ENCODE data around the gene TXNIP. TPM values are rescaled to one million over a fixed set of nuclear protein-coding genes. Genes with fewer than 3 reads are reported as not detected.
A peak's percentile ranks its signal among the peaks of the same experiment; 100 is the strongest.

TXNIP gene
- polyA plus RNA-seq, 1 of the 3 experiments (the other 2 are of a cell fraction): 44.6 TPM

DNA sequence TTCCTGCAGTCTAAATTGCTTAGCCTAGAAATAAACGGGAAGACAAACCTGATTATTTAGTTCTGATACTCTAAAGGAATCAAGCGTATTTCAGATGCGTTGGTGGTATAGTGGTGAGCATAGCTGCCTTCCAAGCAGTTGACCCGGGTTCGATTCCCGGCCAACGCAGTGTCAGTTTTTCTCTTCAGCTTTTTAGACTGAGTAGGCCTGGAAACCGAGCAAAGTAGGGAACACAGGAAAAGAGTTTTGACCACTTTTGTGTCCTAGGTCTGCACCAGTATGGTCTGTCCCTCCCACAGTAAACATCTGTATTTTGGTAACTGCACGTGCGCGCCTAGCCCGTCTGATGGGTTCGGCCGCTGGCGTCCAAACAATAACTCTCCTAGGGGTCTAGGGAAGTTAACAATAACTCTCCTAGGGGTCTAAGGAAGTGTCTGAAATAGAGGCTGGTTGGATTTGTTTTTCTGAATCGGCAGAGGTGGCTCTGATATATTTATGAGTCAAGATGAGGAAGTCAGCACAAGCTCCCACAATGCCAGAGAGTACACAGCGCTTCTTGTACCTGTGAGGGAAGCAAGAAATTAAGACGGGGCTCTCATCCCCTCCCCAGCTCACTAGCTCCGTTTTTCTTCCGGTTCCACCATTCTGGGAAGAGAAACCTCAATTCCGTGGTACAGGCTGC is 40.7 kb upstream of the TXNIP start (continued):
- TF ChIP-seq YY1 (IDR thresholded peaks at IDR 0.05; ENCODE audit: low read depth) (no peak), ELF1 (IDR thresholded peaks at IDR 0.05) (peak; percentile 27; the same call in 1 of the 2 replicates), RXRA (IDR thresholded peaks at IDR 0.05; ENCODE audit: borderline replicate concordance, low read depth) (no peak), FOSL2 (IDR thresholded peaks at IDR 0.05; ENCODE audit: borderline replicate concordance, low read depth) (peak; percentile 73), EP300 (IDR thresholded peaks at IDR 0.05; ENCODE audit: borderline replicate concordance in 1 of 2, low read depth in 1 of 2, low read length in 1 of 2) (peak in 1 of 2 experiments; percentile 17; a peak in 1 of 4 replicates), REST (IDR thresholded peaks at IDR 0.05; ENCODE audit: low read depth, low read length) (peak; percentile 50; the same call in 1 of the 2 replicates), JUND (IDR thresholded peaks at IDR 0.05) (no peak), TCF12 (IDR thresholded peaks at IDR 0.05) (0 out of 2 replicates have a peak, but pooled peaks have one; percentile 4), FOXJ3 (CRISPR knock-in tag; IDR thresholded peaks at IDR 0.05) (no peak), SMC3 (IDR thresholded peaks at IDR 0.05; ENCODE audit: low read depth, low read length) (no peak)
- TF ChIP-seq, protein P1, sequence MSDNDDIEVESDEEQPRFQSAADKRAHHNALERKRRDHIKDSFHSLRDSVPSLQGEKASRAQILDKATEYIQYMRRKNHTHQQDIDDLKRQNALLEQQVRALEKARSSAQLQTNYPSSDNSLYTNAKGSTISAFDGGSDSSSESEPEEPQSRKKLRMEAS (IDR thresholded peaks at IDR 0.05; ENCODE audit: low read depth): no peak; the same call in 1 of the 2 replicates
- TF ChIP-seq, protein P2, sequence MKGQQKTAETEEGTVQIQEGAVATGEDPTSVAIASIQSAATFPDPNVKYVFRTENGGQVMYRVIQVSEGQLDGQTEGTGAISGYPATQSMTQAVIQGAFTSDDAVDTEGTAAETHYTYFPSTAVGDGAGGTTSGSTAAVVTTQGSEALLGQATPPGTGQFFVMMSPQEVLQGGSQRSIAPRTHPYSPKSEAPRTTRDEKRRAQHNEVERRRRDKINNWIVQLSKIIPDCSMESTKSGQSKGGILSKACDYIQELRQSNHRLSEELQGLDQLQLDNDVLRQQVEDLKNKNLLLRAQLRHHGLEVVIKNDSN (IDR thresholded peaks at IDR 0.05; ENCODE audit: borderline replicate concordance, low read depth): no peak

DNA sequence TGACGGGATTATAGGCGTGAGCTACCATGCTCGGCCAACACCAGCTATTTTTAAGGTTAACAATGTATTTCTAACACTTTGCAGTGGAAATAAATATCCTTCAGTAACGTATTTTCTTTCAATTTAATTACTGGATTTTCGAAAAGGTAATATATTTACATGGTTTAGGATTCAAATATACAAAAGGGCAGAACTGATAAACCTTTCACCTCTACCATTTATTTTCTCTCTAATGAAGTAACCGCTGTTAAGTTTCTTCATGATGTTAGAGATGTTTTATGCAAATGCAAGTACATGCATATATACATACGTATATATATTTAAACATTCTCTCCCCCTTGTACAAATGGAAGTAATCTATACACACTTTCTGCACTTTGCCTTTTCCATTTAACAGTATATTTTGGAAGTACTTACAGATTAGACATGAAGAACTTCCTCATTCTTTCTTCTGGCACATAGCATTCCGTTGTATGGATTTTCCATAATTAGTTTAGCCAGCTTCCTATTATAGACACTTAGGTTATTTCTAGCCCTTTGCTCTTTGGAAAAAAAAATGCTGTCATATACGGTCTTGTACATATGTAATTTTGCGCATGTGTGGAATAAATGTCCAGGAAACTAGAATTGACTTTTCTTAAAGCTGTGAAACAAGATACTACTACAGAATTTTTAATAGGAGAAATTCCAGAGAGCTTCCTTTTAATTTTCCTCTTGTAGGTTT is 40.0 kb upstream of the TXNIP start:
- Histone ChIP-seq H3K9me3 (no peaks in the 10 kb centered on the region), H3K79me2 (ENCODE audit: insufficient read depth) (no peaks in the 10 kb centered on the region), H2AFZ (ENCODE audit: low read depth) (peak overlapping the region; percentile 88), H3K4me2 (peak overlapping the region; percentile 92), H3K36me3 (replicated peaks in 1 of 2; ENCODE audit: control insufficient read depth in 1 of 2, insufficient read depth in 2 of 2, low read length in 1 of 2) (no peaks in the 10 kb centered on the region), H3K4me3 (ENCODE audit: low read depth in 2 of 2, low read length in 1 of 2) (peak overlapping the region; percentile 64 to 91), H3K27ac (ENCODE audit: low read depth in 2 of 2, low read length in 1 of 2) (peak overlapping the region; percentile 29 to 88; a peak in 2 of 4 replicates), H3F3A (replicated peaks; ENCODE audit: insufficient read depth) (peaks cover 49% of the 10 kb centered on the region), H4K20me1 (ENCODE audit: insufficient read depth) (no peaks in the 10 kb centered on the region; the same call in 1 of the 2 replicates), H3K27me3 (ENCODE audit: insufficient read depth) (no peaks in the 10 kb centered on the region), H3K9ac (peak overlapping the region; percentile 77; the same call in 1 of the 2 replicates), H3K9me2 (no peaks in the 10 kb centered on the region), H3K4me1 (ENCODE audit: control insufficient read depth in 1 of 2, insufficient read depth in 2 of 2, low read depth in 1 of 2, low read length in 1 of 2) (peaks cover 0 to 3% of the 10 kb centered on the region in 2 experiments; a peak in 2 of 4 replicates)
- WGBS (ENCODE audit: low lambda C conversion rate): under 1% methylated on average over 10 of the region's 10 CpGs
- DNase-seq: no peak
- ChIA-PET POLR2A (interaction anchor here (1.0 to 5.4 kb wide), 3 partner anchors 12 to 109 kb away, joined by 4 to 35 read pairs (median 4); partner anchors contain the start of gene RBM8A), CTCF (interaction anchor here (0.8 to 3.3 kb wide), 6 partner anchors 10 to 191 kb away, joined by 3 to 13 read pairs (median 8); partner anchors contain the start of gene NUDT17)
- TF ChIP-seq, protein P3, sequence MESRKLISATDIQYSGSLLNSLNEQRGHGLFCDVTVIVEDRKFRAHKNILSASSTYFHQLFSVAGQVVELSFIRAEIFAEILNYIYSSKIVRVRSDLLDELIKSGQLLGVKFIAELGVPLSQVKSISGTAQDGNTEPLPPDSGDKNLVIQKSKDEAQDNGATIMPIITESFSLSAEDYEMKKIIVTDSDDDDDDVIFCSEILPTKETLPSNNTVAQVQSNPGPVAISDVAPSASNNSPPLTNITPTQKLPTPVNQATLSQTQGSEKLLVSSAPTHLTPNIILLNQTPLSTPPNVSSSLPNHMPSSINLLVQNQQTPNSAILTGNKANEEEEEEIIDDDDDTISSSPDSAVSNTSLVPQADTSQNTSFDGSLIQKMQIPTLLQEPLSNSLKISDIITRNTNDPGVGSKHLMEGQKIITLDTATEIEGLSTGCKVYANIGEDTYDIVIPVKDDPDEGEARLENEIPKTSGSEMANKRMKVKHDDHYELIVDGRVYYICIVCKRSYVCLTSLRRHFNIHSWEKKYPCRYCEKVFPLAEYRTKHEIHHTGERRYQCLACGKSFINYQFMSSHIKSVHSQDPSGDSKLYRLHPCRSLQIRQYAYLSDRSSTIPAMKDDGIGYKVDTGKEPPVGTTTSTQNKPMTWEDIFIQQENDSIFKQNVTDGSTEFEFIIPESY (IDR thresholded peaks at IDR 0.05; ENCODE audit: borderline replicate concordance, low read depth): no peak
- TF ChIP-seq MXI1 (IDR thresholded peaks at IDR 0.05; ENCODE audit: low read depth, low read length): peak; percentile 59; the same call in 1 of the 2 replicates
